Smooth muscle cell (in vitro differentiated cells): ENCODE data around the gene HMG20B. TPM values are rescaled to one million over a fixed set of nuclear protein-coding genes. Genes with fewer than 3 reads are reported as not detected.

Experiments used
- DNase-seq: peaks from one replicate; lab custom pipeline; 2025; ENCODE audit not compliant: unreplicated experiment; lab: John Stamatoyannopoulos, UW
- H2AFZ ChIP-seq: fragments of 200-600 bp; sonication (generic); 2 replicates; pipeline ENCODE4 v1.6.0; 2016; ENCODE audit warnings: antibody characterized with exemption, low read depth, mild to moderate bottlenecking
- H3F3A ChIP-seq: fragments of 200-600 bp; sonication (generic); 2 replicates; pipeline ENCODE4 v1.6.0; 2017; ENCODE audit warnings: antibody characterized with exemption, low read depth
- H3K27ac ChIP-seq: fragments of 200-600 bp; sonication (generic); 2 replicates; pipeline ENCODE4 v1.5.1; 2016; ENCODE audit warnings: low read depth, mild to moderate bottlenecking
- H3K27me3 ChIP-seq: fragments of 200-600 bp; sonication (generic); 2 replicates; pipeline ENCODE4 v1.6.1; 2016; ENCODE audit warnings: low read depth, mild to moderate bottlenecking
- H3K36me3 ChIP-seq: fragments of 200-600 bp; sonication (generic); 2 replicates; pipeline ENCODE4 v1.5.1; 2016; ENCODE audit warnings: low read depth
- H3K4me1 ChIP-seq: fragments of 200-600 bp; sonication (generic); 2 replicates; pipeline ENCODE4 v1.5.1; 2016; ENCODE audit warnings: low read depth
- H3K4me2 ChIP-seq: fragments of 200-600 bp; sonication (generic); 2 replicates; pipeline ENCODE4 v1.6.0; 2016; ENCODE audit warnings: mild to moderate bottlenecking
- H3K4me3 ChIP-seq: fragments of 200-600 bp; sonication (generic); 2 replicates; pipeline ENCODE4 v1.5.1; 2016; ENCODE audit warnings: mild to moderate bottlenecking
- H3K79me2 ChIP-seq: fragments of 200-600 bp; sonication (generic); 2 replicates; pipeline ENCODE4 v1.6.0; 2016; ENCODE audit warnings: low read depth, mild to moderate bottlenecking
- H3K9ac ChIP-seq: fragments of 200-600 bp; sonication (generic); 2 replicates; pipeline ENCODE4 v1.6.0; 2016; ENCODE audit warnings: low read depth
- H3K9me3 ChIP-seq: fragments of 200-600 bp; sonication (generic); replicated peaks from 2 replicates; pipeline ENCODE4 v1.5.1; 2016; ENCODE audit warnings: low read depth
- H4K20me1 ChIP-seq: fragments of 200-600 bp; sonication (generic); 2 replicates; pipeline ENCODE4 v1.6.0; 2016; ENCODE audit warnings: low read depth
- CTCF ChIP-seq: fragments of 200-600 bp; sonication (generic); IDR thresholded peaks from 2 replicates; pipeline ENCODE4 v1.5.1; 2017; ENCODE audit warnings: borderline replicate concordance, mild to moderate bottlenecking, antibody characterized with exemption; ENCODE audit not compliant: insufficient read depth, poor library complexity, severe bottlenecking
- WGBS: methylation state at CpG from one replicate; pipeline ENCODE4 v1.1.7; 2016; ENCODE audit warnings: low lambda C conversion rate; 5-methylcytosine and 5-hydroxymethylcytosine counted together
- polyA plus RNA-seq: library from polyadenylated mRNA; unstranded; fragments of >200 nt; fragmentation: Nextera tagmentation; extraction: Ambion mirVana; gene quantifications from 2 replicates; pipeline ENCODE4 v1.2.1, GENCODE V29; 2016
- total RNA-seq: library from RNA; depleted of rRNA; stranded (reverse); fragments of >200 nt; gene quantifications from 2 replicates; pipeline ENCODE4 v1.2.3, GENCODE V29; 2014

Gene HMG20B
- total and polyA plus RNA-seq, 2 experiments from 2014 or later = 109 to 120 TPM

- Histone ChIP-seq H3K79me2 (peaks cover 35% of the 10 kb centered on the region), H4K20me1 (peaks cover 37% of the 10 kb centered on the region), H3K9ac (peak overlapping the region; percentile 84), H3K4me2 (peak overlapping the region; percentile 92), H3K36me3 (no peaks in the 10 kb centered on the region), H3K4me1 (no peaks in the 10 kb centered on the region), H2AFZ (no peak overlapping the region), H3F3A (no peaks in the 10 kb centered on the region), H3K27me3 (no peaks in the 10 kb centered on the region), H3K4me3 (peak overlapping the region; percentile 76), H3K9me3 (no peaks in the 10 kb centered on the region), H3K27ac (no peak overlapping the region)
- no peak for DNase-seq
- TF ChIP-seq CTCF = no peak
- 85% methylated on average over 15 of the region's 15 CpGs for WGBS
Measured at GRCh38 chr19:3555653-3556422, 16.9 kb upstream of the HMG20B start.

DNA sequence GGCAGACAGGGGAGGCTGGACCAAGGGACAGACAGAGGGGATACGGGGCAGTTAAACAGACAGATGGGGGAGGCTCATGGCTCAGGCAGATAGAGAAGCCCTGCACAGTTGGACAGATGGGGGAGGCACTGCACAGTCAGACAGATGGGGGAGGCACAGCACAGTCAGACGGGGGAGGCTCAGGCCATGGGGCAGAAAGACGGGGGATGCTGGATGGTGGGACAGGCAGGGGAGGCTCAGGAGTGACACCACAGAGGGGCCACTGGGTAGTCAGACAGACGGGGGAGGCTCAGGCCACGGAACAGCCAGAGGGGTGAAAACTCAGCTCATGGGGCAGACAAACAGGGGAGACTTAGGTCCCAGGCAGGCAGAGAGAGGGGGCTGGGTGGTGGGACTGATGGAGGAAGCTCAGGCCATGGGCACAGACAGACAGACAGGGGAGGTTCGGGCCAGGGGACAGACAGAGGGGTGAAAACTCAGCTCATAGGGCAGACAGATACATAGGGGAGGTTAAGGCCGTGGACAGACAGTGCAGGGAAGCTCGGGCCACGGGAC, 16.2 kb upstream of the HMG20B start:
- Histone ChIP-seq H3K9ac (peak overlapping the region; percentile 84), H3K4me1 (no peaks in the 10 kb centered on the region), H3K79me2 (peaks cover 35% of the 10 kb centered on the region), H3K9me3 (no peaks in the 10 kb centered on the region), H3K4me2 (peak overlapping the region; percentile 92), H3K4me3 (peak overlapping the region; percentile 76), H3K36me3 (no peaks in the 10 kb centered on the region), H3K27me3 (no peaks in the 10 kb centered on the region), H3K27ac (no peak overlapping the region), H2AFZ (no peak overlapping the region), H3F3A (no peaks in the 10 kb centered on the region), H4K20me1 (peaks cover 33% of the 10 kb centered on the region)
- DNase-seq = no peak
- 38% methylated on average over 9 of the region's 9 CpGs for WGBS
- no peak for TF ChIP-seq CTCF

GRCh38 chr19:3556978-3557460, 15.7 kb upstream of the HMG20B start:
- Histone ChIP-seq H3K4me1 (no peaks in the 10 kb centered on the region), H2AFZ (no peak overlapping the region), H3K36me3 (no peaks in the 10 kb centered on the region), H3K4me3 (peak overlapping the region; percentile 76), H3K9ac (peak overlapping the region; percentile 84), H3K9me3 (no peaks in the 10 kb centered on the region), H3K4me2 (peak overlapping the region; percentile 92), H3F3A (no peaks in the 10 kb centered on the region), H4K20me1 (peaks cover 28% of the 10 kb centered on the region), H3K79me2 (peaks cover 35% of the 10 kb centered on the region), H3K27ac (no peak overlapping the region), H3K27me3 (no peaks in the 10 kb centered on the region)
- TF ChIP-seq CTCF = no peak
- DNase-seq = peak; percentile 9
- 0% methylated on average over 31 of the region's 60 CpGs for WGBS
